Measurements from ENCODE around the gene POGZ. TPM values are rescaled to one million over a fixed set of nuclear protein-coding genes. Genes with fewer than 3 reads are reported as not detected.

The POGZ gene
- polyA plus RNA-seq, 2 of the 4 experiments (the other 2 are of a cell fraction): 20.8 to 44.1 TPM

DNA sequence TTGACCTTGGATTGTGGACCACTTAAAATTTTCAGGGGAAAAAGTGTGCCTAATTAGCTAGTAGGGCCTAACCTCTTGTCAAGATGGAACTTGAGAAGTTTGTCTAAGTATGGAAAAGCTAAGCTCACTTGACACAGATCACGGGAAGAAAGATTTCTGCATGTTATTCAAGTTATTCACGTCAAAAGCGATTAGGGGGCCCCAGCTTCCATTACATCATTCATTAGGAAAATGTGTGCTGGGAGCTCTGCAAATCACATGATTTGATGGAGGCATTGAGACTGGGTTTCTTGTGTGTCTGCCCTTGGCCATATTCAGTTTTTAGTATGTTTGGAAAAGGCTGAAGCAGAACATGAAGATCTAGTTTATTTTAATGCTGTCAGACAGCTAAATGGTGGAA, 15.5 kb upstream of the POGZ start:
- ChIA-PET POLR2A (interaction anchor here (1.3 kb wide), 1 partner anchor 15 kb away, joined by 4 read pairs; the partner anchor contains the start of gene POGZ), CTCF (interaction anchor here (0.8 to 1.5 kb wide), 8 partner anchors 10 to 260 kb away, joined by 3 to 4 read pairs (median 3); partner anchors contain the start of genes CGN and POGZ)
- Histone ChIP-seq H3K9me3 (no peaks in the 10 kb centered on the region), H3K4me1 (peaks cover 7% of the 10 kb centered on the region; the same call in 2 of the 3 replicates), H3K4me2 (no peak overlapping the region), H3K27ac (no peak overlapping the region), H3K4me3 (no peak overlapping the region)
- no peak for TF ChIP-seq EHF (CRISPR knock-in tag; IDR thresholded peaks at IDR 0.05)
- TF ChIP-seq ELK1 (IDR thresholded peaks at IDR 0.05; ENCODE audit: low read depth, low read length): no peak
- no peak for TF ChIP-seq USF2 (IDR thresholded peaks at IDR 0.05)
- no peak for TF ChIP-seq EHMT2 (IDR thresholded peaks at IDR 0.05; ENCODE audit: low read depth)
- no peak for TF ChIP-seq CTCF (IDR thresholded peaks at IDR 0.05)
- no peak for TF ChIP-seq BHLHE40 (IDR thresholded peaks at IDR 0.05; ENCODE audit: low read depth, low read length)
- TF ChIP-seq NPAS2 (CRISPR knock-in tag; IDR thresholded peaks at IDR 0.05; ENCODE audit: borderline replicate concordance): no peak
- TF ChIP-seq HOXB13 (CRISPR knock-in tag; IDR thresholded peaks at IDR 0.05; ENCODE audit: low read depth): no peak
- TF ChIP-seq FOSL2 (IDR thresholded peaks at IDR 0.05): no peak
- TF ChIP-seq FOSL2 (CRISPR knock-in tag; IDR thresholded peaks at IDR 0.05): no peak
- no peak for TF ChIP-seq GATA3 (IDR thresholded peaks at IDR 0.05; ENCODE audit: borderline replicate concordance)
- TF ChIP-seq ZSCAN20 (CRISPR knock-in tag; IDR thresholded peaks at IDR 0.05): no peak
- DNase-seq (ENCODE audit: low read depth in 1 of 2, low spot score in 1 of 2): no peak
- ATAC-seq: no peak
- WGBS (ENCODE audit: missing lambda C conversion rate): 93% methylated on average over 3 of the region's 3 CpGs
- FAIRE-seq: no peak

GRCh38 chr1:151472856-151473731, 13.8 kb upstream of the POGZ start:
- TF ChIP-seq, protein P1, sequence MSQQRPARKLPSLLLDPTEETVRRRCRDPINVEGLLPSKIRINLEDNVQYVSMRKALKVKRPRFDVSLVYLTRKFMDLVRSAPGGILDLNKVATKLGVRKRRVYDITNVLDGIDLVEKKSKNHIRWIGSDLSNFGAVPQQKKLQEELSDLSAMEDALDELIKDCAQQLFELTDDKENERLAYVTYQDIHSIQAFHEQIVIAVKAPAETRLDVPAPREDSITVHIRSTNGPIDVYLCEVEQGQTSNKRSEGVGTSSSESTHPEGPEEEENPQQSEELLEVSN (IDR thresholded peaks at IDR 0.05; ENCODE audit: borderline replicate concordance, low read depth): peak; percentile 81; the same call in 1 of the 2 replicates
- TF ChIP-seq, protein P2, sequence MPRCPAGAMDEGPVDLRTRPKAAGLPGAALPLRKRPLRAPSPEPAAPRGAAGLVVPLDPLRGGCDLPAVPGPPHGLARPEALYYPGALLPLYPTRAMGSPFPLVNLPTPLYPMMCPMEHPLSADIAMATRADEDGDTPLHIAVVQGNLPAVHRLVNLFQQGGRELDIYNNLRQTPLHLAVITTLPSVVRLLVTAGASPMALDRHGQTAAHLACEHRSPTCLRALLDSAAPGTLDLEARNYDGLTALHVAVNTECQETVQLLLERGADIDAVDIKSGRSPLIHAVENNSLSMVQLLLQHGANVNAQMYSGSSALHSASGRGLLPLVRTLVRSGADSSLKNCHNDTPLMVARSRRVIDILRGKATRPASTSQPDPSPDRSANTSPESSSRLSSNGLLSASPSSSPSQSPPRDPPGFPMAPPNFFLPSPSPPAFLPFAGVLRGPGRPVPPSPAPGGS (IDR thresholded peaks at IDR 0.05): no peak
- TF ChIP-seq SMC3 (IDR thresholded peaks at IDR 0.05) (0 out of 3 replicates have a peak, but pooled peaks have one; percentile 9), EP300 (IDR thresholded peaks at IDR 0.05) (no peak)
- TF ChIP-seq, protein P3, sequence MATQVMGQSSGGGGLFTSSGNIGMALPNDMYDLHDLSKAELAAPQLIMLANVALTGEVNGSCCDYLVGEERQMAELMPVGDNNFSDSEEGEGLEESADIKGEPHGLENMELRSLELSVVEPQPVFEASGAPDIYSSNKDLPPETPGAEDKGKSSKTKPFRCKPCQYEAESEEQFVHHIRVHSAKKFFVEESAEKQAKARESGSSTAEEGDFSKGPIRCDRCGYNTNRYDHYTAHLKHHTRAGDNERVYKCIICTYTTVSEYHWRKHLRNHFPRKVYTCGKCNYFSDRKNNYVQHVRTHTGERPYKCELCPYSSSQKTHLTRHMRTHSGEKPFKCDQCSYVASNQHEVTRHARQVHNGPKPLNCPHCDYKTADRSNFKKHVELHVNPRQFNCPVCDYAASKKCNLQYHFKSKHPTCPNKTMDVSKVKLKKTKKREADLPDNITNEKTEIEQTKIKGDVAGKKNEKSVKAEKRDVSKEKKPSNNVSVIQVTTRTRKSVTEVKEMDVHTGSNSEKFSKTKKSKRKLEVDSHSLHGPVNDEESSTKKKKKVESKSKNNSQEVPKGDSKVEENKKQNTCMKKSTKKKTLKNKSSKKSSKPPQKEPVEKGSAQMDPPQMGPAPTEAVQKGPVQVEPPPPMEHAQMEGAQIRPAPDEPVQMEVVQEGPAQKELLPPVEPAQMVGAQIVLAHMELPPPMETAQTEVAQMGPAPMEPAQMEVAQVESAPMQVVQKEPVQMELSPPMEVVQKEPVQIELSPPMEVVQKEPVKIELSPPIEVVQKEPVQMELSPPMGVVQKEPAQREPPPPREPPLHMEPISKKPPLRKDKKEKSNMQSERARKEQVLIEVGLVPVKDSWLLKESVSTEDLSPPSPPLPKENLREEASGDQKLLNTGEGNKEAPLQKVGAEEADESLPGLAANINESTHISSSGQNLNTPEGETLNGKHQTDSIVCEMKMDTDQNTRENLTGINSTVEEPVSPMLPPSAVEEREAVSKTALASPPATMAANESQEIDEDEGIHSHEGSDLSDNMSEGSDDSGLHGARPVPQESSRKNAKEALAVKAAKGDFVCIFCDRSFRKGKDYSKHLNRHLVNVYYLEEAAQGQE (IDR thresholded peaks at IDR 0.05): no peak
- TF ChIP-seq, protein P4, sequence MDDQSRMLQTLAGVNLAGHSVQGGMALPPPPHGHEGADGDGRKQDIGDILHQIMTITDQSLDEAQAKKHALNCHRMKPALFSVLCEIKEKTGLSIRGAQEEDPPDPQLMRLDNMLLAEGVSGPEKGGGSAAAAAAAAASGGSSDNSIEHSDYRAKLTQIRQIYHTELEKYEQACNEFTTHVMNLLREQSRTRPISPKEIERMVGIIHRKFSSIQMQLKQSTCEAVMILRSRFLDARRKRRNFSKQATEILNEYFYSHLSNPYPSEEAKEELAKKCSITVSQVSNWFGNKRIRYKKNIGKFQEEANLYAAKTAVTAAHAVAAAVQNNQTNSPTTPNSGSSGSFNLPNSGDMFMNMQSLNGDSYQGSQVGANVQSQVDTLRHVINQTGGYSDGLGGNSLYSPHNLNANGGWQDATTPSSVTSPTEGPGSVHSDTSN (IDR thresholded peaks at IDR 0.05): peak; percentile 54; the same call in 1 of the 2 replicates
- Histone ChIP-seq H3K4me1 (no peaks in the 10 kb centered on the region), H3K4me3 (peak overlapping the region; percentile 37), H3K4me2 (peak overlapping the region; percentile 73), H3K27ac (peak overlapping the region; percentile 67 to 83), H3K9me3 (no peaks in the 10 kb centered on the region)
- DNase-seq (ENCODE audit: low read depth in 1 of 2, low spot score in 1 of 2): peak in 1 of 2 experiments; percentile 50
- WGBS (ENCODE audit: missing lambda C conversion rate): 38% methylated on average over 30 of the region's 36 CpGs
- ATAC-seq: peak; percentile 54 to 73; a peak in 5 of 6 replicates
- CTCF ChIA-PET: interaction anchor here (0.6 to 1.9 kb wide), 5 partner anchors 10 to 176 kb away, joined by 3 to 5 read pairs (median 3); partner anchors contain the start of gene POGZ
- POLR2A ChIA-PET: interaction anchor here (0.7 kb wide), 1 partner anchor 16 kb away, joined by 4 read pairs; no protein-coding TSS in a partner anchor
- FAIRE-seq: no peak
